Gastroesophageal sphincter (tissue), 3 donors: Measurements from ENCODE around the gene MRGPRX1.

Experiments used
- CTCF ChIP-seq, 4 experiments: fragments of 200-600 bp in 2 of 4; fragments of 450-650 bp in 2 of 4; sonication (generic) in 1 of 4; IDR thresholded peaks; one replicate each; pipeline ENCODE4 v1.5.1; 2017 to 2019; ENCODE audit warnings: antibody characterized with exemption in 4 of 4, mild to moderate bottlenecking in 2 of 4, moderate library complexity in 2 of 4
- EP300 ChIP-seq: sonication (generic); formaldehyde crosslinking; IDR thresholded peaks from one replicate; pipeline ENCODE4 v1.6.1; 2017; ENCODE audit warnings: antibody characterized with exemption, mild to moderate bottlenecking
- POLR2A ChIP-seq, 2 donors: fragments of 450-650 bp; IDR thresholded peaks; one replicate each; pipeline ENCODE4 v1.6.1; 2017; ENCODE audit warnings: antibody characterized with exemption in 2 of 2, mild to moderate bottlenecking in 2 of 2, moderate library complexity in 1 of 2
- POLR2AphosphoS5 ChIP-seq: sonication (generic); formaldehyde crosslinking; IDR thresholded peaks from one replicate; pipeline ENCODE4 v1.6.1; 2017; ENCODE audit warnings: antibody characterized with exemption

GRCh38 chr11:18974192-18974591 lies 35.0 kb upstream of the MRGPRX1 start:
- TF ChIP-seq POLR2A (IDR thresholded peaks at IDR 0.05) (no peak), CTCF (IDR thresholded peaks at IDR 0.05) (no peak), POLR2AphosphoS5 (no peak), EP300 (no peak)
